Hematopoietic multipotent progenitor cell treated with erythropoietin and hydrocortisone succinate and interleukin-3 and kit ligand, for 6 days (in vitro differentiated cells): Measurements from ENCODE around the gene URI1.
"Not testable (repeated sequence)": the region's sequence is repeated elsewhere in the genome, so short reads cannot be mapped to it uniquely, and the experiment has no call there.

Experiments used
- DNase-seq: peaks from one replicate; pipeline ENCODE4 v3.0.0-alpha.2; 2015

The URI1 gene

DNA sequence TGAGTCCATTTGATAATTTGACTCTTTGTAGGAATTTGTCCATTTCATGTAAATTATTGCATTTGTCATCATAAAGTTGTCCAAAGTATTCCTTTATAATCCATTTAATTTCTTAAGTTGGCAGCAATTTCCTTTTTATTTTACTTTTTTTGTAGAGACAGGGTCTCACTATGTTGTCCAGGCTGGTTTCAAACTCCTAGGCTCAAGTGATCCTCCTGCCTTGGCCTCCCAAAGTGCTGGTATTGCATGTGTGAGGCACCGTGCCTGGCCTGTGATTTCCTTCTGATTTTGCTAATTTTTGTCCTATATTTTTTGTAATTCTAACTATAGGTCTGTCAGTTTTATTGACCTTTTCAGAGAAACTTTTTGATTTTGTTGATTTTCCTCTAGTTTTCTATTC lies 84.9 kb downstream of the URI1 start:
- no peak for DNase-seq

DNA sequence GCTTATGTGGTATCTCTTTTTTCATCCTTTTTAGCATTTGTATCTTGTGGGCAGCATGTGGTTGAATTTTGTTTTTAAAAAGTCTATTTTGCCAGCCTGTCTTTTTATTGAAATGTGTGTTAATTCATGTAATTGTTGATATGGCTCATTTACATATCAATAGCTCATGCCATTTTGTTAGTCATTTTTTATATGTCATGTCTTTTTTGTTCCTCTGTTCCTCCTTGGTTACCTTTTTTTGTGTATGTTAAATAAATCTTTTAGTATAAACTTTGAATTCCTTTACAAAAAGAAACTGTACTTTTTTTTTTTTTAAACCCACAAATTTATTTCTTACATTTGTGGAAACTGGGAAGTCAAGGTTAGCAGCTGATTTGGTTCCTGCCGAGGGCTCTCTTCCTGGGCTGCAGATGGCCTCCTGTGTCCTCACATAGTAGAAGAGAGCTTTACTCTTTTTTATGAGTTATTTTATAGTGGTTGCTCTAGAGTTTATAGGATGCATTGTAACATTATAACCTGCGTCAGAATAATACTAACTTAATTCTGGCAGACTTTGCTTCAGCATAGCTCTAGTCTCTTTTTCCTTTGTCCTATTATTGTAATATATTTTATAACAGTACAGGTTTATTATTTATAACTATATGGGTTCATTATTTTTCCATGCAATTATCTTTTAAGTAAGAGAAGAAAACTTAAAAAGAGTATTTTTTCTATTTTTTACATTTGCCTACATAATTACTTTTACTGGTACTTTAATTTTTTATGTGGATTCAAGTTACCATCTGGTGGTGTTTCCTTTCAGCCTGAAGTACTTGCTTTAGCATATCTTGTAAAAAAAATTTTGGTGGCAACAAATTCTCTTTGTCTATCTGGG lies 86.3 kb downstream of the URI1 start:
- DNase-seq = no peak

DNA sequence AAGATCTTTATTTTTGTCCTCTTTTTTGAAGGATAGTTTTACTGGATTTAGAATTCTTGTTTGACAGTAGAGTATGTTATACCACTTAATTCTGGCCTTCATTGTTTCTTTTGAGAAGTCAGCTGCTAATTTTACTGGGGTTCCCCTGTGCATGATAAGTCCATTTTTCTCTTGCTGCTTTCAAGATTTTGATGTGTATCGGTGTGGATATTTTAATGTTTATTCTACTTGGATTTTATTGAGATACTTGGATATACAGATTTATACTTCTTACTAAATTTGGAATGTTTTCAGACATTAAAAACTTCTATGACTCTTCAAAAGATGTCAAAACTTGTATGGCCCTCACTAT lies 86.9 kb downstream of the URI1 start:
- no peak for DNase-seq

DNA sequence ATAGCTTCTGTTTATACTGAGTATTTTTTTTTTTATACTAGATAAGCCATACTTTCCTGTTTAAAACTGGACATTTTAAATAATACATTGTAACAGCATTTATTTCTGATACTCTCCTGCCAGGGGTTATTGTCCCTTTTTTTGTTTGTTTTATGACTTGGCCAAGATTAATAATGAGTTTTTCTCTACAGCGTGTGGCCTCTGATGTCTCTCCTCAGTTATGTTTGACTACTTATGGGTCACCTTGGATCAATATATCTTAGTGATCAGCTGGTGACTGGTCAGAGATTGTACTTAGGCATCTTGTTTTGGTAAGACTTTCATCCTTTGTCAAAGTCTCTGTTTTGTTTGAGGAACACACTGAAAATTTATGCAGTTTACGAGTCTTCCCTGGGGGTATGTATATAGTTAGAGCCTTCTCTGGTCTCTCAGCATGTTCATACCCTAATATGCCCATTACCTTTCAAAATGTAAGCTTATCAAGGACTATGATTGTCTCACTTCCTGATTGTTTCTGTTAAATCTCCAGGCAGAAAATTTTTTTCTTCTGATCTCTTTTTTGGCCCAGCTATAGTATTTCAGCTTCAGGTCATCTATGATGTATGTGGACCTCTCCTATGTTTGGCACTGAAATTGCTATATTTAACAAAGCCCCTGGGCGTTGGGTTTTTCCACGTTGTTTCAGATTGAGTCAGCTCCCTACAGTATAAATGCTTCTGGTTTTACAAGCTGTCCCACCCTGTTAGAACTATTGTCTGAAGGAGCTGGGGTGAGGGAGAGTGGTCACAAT lies 87.9 kb downstream of the URI1 start:
- DNase-seq = no peak

DNA sequence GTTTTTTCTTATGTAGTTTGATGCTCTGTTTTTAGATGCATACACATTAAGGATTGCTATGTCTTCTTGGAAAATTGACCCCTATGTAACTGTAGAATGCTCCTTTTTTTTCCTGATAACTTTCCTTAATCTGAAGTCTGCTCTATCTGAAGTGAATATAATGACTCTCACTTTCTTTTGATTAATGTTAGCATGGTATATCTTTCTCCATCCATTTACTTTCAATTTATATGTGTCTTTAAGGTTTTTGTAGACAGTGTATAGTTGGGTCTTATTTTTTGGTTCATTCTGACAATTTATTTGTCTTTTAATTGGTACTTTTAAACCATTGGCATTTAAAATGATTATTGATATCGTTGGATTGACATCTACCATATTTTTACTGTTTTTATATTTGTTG lies 92.3 kb downstream of the URI1 start:
- DNase-seq = no peak

DNA sequence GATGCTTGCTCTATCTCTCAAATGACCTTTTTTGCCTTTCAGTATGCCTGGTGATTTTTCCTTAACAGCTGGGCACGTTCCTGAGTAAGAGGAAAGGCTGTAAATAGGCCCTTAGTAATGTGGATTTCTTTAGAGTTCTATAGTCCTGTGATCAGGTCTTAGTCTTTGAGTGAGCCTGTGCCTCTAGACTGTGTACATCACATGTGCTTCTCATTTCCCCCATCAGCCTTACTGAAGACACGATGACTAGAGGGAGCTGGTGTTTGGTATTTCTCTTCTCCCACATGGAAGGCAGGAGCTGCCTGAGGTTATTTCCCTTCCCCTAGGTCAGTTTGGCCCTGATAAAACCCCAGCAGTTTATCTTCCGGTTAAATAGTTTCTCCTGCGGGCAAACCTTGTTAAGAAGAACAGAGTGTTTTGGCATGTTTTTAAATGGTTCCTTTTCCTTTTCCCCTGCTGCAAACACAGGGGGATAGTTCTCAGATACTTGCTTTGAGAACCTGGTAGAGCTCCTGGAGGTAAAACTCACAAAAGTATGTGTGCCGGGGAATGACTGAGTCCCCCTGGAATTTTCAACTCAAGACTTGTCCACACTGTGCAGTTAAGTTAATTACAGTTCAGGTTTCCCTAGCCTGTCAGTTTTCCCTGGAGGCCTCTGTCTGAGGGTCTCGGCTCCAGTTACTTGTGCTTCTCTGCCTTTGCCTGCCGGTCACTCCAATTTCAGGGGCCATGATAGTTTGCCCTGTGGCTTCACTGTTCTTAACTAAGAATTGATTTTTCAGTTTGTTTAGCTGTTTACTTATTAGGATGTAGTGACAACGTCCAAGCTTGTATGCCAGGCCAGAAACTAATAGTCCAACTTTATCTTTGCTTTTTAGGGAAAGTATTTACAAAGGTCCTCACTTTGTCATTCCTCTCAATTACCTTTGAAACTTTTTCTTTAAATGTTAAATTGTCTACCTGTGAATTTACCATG lies 94.4 kb downstream of the URI1 start:
- no peak for DNase-seq

DNA sequence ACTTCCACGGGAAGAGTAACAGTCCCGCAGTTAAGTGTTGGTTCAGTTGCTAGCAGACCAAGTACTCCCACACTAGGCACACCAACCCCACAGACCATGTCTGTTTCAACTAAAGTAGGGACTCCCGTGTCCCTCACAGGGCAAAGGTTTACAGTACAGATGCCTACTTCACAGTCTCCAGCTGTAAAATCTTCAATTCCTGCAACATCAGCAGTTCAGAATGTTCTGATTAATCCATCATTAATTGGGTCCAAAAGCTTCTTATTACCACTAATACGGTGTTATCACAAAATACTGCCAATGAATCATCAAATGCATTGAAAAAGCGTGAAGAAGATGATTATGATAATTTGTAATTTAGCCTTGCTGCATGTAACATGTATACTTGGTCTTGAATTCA lies 95.8 kb downstream of the URI1 start:
- no peak for DNase-seq

DNA sequence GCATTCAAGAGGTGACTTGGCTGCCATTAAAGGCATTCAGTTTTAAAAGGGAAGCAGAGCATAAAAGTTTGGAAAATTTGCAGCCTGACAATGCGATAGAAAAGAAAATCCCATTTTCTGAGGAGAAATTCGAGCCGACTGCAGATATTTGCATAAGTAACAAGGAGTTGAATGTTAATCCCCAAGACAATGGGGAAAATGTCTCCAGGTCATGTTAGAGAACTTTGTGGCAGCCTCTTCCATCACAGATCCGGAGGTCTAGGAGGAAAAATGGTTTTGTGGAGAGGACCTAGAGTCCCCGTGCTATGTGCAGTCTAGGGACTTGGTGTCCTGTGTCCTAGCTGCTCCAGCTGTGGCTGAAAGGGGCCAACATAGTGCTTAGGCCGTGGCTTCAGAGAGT lies 99.9 kb downstream of the URI1 start:
- not testable (repeated sequence) for DNase-seq

DNA sequence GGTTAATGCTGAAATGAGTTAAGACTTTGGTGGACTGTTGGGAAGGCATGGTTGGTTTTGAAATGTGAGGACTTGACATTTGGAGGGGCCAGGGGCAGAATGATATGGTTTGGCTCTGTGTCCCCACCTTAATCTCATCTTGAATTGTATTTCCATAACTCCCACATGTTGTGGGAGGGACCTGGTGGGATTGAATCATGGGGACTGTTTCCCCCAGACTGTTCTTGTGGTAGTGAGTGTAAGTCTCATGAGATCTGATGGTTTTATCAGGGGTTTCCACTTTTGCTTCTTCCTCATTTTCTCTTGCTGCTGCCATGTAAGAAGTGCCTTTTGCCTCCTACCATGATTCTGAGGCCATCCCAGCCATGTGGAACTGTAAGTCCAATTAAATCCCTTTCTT lies 101.0 kb downstream of the URI1 start:
- not testable (repeated sequence) for DNase-seq

DNA sequence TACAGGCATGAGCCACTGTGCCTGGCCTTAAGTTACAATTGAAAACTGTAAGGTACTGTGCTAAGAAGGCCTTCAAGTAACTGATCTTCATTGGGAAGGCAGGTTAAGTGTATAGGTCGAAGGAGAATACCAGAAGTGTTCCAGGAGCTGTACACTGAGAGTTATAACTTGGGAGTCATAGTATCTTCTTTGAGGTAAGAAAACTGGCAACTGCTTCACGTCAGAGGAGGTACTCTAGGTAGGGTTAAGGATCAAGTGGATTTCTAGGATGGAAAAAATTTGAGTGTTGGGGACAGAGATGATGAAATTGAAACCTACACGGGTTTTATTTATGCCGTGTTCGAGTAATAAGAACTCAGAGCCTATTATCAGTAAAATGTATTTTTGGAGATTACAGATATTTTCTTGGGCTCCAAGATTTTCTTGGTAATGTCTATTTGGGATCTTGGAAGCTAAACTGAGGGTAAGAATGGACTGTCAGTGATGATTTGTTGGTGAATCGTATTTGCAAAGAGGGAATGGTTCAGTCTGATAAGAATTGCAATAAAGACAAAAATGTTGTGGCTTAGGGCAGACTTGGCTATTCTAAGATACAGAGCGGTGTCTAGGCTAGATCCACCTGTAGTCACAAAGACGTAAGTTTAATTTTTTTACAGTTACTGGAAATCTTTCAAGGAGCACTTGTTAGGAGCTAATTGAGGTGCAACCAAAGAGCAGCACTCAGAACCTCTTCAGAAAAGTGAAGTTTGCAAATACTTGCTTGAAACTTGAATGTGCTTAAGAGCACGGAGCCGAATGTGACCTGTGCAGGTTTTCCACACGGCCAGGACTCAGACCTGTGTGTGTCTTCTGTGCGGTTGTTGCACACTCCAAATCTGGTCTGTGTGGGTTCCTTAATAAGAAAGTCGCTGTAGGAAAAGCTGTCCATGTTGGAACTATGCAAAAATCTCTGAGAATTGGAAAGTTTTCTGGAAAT lies 102.5 kb downstream of the URI1 start:
- no peak for DNase-seq

DNA sequence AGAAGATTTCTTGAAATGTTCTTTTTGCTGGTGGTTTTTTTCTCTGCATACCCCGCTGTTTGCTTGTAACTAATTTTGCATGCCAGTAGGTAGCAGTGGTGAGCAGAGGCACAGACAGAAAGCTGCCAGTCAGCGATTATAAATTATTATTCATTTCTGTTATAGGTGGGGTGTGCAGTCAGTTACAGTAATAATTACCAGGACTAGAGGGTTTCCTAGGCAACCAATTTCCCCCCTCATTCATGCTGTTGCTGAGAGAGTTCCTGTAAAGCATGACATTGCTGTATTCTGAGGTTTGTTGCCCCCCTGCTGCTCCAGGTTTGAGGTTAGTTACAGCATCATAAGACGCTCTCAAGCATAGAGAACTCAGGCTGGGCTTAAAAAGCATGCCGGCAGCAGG lies 104.5 kb downstream of the URI1 start:
- peak; percentile 66 for DNase-seq

DNA sequence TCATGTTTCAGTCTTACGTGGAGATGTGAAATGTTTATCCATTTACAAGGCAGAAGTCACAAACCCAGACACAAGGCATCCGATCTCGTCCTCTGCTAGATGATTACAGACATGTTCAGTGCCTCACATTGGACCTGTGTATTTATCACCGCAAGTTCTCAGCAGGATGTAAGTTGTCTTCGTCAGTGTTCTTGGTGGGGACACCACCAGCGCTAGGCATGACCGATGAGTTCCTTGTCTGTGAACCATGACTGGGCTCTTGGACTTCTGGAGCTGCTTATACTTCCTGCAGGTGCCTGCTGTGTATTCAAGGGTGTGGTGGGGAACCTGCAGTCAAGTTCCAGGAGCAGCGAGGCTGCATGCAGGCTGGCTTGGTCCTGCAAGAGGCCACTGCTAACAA lies 105.4 kb downstream of the URI1 start:
- DNase-seq = no peak

DNA sequence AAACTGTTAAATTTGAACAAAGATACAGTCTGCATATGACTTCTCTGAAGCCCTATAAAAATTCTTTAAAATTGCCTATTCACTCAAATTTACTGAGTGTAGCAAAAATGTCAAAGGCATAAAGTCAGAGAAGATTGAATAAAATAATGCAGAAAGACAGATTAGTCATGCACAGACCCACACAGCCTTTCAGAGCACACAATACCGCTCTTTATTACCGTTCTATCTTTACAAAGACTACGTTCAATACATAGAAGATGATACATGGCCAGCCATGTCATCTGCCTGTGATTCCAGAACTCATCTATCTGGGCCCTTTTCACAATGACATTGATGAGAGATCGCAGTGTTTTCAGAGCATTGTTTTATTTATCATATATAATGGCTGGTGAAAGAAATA lies 107.2 kb downstream of the URI1 start:
- no peak for DNase-seq

DNA sequence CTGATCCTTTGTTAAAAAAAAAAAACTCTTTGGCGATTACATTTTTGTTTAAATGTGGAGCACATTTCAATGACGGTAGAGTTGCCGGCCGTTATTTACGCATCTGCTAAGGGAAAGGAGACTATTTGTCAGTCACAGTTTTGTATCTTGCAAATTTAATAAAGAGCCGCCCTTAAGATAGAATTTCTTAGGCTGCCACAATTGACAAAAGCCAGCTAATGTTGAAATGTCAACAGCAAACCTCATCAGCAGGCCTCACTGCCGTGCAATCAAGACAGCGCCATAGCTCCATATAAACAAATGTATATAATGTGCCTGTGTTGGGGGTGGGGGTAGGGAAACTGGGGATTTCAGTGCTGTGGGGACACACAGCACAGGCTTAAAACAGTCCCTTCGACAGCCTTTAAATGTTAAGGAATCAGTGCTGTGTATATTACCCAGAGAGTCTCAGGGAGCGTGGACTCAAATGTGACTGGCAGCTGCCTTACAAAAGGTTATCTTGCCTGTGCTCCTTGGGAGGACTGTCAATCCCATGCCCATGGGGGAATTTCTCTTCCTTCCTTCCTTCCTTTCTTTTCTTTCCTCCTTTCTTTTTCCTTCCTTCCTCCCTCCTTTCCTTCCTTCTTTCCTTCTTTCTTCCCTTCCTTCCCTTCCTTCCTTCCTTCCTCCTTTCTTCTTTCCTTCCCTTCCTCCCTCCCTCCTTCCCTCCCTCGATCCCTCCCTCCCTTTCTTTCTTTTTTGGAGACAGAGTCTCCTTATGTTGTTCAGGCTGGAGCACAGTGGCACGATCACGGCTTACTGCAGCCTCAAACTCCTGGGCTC lies 108.0 kb downstream of the URI1 start:
- no peak for DNase-seq

DNA sequence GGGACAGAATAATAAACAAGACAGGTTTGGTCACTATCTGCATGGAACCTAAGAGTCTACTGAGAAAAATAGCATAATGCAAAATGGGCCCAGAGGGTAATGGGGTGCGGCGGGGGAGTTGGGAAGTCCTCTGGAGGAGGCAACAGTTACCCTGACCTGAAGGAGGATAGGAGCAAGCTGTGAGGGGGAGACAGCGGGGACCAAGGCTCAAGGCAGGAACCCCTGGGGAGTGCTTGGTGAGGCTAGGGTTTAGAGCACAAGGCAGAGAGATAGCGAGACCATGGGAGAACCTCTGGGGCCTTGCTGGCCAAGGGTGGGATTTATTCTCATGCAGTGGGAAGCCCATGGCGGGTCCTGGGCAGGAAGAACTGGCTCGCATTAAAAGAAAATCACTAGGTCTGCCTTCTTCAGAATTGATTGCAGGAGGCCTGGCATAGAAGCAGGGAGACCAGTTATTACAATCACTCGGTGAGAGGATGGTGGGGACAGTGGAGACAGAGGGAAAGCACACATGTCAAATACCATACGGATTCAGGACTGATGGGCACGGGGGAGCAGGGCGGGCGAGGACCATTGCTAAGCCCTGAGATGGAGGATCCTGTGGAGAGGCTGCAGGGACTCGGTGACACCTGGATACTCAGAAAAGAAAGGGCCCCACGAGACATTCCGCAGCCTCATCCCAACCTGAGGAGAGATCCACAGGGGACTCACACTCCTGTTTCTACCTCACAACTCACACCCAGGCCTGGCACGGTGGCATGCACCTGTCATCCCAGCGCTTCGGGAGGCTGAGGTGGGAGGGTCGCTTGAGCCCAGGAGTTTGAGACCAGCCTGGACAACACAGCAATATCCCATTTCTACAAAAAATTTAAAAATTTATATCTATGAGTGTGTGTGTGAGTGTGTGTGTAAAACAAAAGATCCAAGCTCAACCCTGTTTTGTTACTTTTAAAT lies 110.4 kb downstream of the URI1 start:
- no peak for DNase-seq

DNA sequence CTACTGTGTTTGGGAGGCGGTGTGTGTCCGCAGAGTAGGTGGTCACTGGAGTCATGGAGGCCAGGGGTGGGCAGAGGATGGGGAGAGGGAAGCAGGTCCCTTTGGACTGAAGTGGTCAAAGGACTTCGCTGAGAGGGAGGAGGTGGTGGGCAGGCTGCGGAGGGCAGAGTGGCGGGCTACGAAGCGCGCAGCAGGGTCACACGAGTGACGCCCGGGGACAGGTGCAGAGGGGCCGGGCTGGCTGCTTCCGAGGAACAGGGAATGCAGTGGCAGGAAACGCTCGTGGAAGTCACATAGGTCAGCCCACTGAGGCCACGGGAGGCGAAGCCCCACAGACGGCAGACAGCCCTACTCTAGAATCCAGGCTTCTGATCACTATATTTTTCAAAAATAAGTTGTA lies 111.5 kb downstream of the URI1 start:
- DNase-seq = no peak

DNA sequence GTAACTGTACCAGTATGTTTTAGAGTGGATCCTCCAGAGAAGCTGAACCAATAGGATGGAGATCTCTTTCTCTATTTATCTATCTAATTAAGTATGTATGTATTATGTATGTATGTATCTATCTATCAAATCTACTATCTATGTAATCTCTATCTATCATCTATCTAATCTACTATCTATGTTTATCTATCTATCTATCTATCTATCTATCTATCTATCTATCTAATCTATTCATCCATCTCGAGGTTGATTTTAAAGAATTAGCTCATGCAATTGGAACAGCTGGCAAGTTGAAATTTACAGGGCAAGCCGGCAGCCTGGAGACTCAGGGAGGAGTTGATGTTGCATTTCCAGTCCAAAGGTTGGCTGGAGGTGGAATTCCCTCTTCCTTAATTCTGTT lies 112.2 kb downstream of the URI1 start:
- no peak for DNase-seq

DNA sequence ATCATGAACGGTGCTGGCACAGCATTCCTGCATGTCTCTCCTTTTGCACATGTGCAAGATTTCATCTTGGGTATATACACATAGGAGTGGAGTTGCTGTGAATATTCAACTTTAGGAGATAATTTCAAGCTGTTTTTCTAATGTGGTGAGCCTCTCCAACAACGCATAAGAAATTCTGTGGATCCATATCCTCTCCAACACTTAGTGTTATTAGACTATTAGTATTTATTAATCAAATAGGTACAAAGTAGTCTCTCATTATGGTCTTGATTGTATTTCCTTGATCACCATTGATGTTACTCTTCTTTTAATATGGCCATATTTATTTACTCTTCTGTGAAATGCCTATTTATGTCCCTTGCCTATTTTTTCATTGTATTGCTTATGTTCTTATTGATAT lies 114.5 kb downstream of the URI1 start:
- DNase-seq = no peak

DNA sequence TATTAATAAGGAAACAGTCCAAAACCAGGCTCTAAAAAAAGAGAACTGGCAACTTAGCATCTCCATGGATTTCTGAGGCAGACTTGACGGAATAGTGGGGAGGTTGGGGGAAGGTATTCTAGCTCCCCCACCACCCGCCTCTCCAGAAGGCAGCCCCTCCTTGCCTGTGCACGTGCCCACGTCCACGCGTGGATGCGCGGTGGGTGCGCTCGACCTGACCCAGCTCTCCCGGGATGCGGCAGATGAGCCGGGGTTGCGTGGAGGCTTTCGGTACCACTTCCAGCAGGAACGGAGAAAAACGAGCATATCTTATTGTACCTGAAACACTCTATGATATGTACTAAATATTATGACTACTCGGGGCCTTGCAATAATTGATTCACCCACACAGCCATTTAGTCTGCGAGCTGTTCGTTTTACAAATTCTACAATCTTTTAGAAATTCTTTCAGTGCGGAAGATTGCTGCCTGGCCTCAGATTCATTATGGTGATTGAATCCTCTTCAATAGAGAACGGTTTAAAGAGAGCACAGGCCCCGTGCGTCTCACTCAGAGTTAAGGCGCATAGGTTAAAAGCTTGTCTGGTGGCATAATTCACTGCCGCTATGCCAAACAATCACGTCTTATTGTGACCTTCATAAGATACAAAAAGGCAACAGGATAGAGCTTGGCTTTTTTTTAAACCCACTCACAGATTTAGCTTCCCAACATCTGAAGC lies 117.9 kb downstream of the URI1 start:
- no peak for DNase-seq
